ENCODE measurements around the gene ABCA3.

GRCh38 chr16:2328428-2328827 lies 12.1 kb downstream of the ABCA3 start:
- TF ChIP-seq POLR2AphosphoS5 (IDR thresholded peaks at IDR 0.05; ENCODE audit: low read depth, low read length) (no peak), CTCF (IDR thresholded peaks at IDR 0.05) (no peak), REST (IDR thresholded peaks at IDR 0.05; ENCODE audit: insufficient read depth in 1 of 2, low read depth in 2 of 2, low read length in 1 of 2) (no peak)
